Stimulated activated CD4-positive, alpha-beta T cell treated with anti-CD3 and anti-CD28 coated beads, Interleukin-4, amount 100 ng/mL, for 48 hours (primary cell): ENCODE data around the gene KIF24.
"Not testable (repeated sequence)": the region's sequence is repeated elsewhere in the genome, so short reads cannot be mapped to it uniquely, and the experiment has no call there.

Source experiments
- DNase-seq, 2 donors: peaks; one replicate each; pipeline ENCODE4 v3.0.0-alpha.2; 2020; ENCODE audit warnings: low read depth in 2 of 2

Gene KIF24

DNA sequence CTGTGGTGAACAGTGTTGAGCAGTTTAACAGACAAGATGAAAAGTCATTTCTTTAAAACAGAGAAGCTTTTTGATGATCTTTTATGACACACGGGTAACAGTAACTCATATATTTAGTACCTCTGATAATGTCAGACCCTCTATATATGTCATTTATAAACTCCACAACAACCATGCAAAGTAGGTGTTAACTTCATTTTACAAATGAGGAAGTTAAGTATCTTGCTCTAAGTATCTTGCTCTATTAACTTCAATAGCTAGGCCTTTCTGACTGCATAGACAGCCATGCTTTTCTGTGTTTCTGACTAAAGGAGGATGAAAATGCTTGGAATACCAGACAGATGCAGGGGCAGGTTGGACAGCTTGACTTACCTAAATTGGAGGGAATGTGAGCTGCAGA, 2.1 kb upstream of the KIF24 start:
- DNase-seq, result no peak

DNA sequence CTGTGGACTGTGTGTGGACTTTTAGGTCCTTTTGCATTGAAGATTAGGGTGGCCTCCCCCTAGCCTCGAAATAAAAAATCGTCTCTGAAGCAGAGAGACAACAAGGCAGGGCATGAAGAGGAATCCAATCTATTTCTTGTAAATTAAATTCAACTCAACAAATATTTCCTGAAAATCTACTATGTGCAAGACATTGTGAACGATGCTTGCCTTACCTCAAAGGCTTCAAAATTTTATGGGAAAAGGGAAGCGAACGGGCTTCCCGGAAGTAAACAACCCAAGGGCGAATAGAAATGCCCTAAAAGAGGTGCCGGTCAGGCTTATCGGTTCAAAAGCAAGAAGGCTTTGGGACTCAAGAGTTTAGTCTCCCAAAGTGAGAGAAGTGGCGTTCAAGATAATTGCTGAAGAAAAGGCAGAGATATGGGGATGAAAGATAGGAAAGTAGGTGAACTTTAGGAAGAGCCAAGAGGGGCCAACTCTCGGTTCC, 525 bp downstream of the KIF24 start:
- no peak for DNase-seq

DNA sequence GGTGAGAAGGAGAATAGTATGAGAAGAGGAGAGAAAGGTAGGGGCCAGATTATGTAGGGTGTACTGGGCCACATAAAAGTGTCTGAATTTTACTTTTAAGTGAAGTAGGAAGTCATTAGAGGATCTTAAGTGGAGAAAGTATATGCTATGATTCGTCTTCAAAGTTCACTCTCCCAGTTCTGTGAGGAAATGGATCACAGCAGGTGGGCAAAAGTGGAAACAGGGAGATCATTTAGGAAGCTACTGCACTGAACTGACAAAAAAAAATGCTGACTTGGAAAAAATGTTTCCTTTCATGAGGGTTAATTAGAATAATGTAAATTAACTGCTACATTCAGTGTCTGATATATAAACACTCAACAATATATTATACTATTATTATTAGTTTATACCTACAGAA, 2.4 kb downstream of the KIF24 start:
- DNase-seq, result no peak

DNA sequence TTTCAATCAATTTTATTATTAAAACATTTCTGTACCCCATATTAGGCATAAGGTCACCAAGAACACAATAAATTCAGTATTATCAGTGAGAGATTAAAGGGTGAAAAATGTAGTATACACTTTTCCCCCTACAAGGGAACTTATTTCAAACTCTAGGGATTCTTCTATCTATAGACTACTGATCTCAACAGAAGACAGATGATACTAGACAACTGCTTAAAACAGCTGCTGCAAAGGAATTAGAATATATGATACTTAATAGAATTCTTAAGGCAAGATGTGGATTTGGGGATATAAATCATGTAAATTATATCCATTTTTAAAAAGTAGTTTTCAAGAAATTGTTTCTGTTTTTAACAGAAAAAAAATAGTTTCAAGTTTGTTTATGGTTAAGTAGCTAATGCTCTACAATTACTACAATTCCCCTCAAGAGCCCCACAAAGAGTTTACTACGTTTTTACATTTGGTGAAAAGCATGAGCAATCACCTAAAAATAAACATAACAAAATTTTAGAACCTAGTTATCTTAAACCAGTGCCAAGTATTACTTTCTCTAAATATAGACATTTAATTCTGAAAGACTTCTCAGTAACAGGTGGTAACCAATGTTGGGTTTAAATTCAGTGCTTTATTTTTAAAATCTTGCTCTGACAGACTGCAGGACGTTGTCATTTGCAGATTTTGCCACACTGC, 6.0 kb downstream of the KIF24 start:
- no peak for DNase-seq

DNA sequence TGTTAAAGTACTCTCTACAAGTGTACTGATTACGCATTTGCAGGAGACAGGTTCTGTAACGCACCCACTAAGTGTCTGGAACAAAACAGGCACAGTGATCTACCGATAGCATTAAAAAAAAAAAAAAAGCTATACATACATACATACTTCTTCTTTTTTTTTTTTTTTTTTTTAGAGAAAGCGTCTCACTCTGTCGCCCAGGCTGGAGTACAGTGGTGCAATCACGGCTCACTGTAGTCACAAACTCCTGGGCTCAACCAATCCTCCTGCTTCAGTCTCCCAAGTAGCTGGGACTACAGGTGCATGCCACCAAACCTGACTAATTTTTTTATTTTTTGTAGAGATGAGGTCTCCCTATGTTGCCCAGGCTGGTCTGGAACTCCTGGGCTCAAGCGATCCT, 7.6 kb downstream of the KIF24 start:
- no peak for DNase-seq

DNA sequence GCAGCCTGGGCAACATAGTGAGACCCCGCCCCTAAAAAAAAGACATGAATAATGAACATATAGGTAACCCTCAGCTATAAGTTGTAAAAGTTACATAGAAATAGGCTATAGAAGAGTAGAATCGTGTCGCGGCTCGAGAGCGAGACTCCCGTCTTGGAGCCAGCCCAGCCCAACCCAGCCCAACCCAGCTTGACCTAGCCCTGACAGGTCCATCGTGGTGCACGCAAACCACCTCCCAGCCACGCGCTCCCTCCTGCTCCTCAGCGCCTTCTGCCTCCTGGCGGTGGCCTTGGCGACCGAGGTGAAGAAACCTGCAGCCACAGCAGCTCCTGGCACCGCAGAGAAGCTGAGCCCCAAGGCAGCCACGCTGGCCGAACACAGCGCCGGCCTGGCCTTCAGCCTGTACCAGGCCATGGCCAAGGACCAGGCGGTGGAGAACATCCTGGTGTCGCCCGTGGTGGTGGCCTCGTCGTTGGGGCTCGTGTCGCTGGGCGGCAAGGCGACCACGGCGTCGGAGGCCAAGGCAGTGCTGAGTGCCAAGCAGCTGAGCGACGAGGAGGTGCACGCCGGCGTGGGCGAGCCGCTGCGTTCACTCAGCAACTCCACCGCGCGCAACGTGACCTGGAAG, 10.8 kb downstream of the KIF24 start:
- no peak for DNase-seq

DNA sequence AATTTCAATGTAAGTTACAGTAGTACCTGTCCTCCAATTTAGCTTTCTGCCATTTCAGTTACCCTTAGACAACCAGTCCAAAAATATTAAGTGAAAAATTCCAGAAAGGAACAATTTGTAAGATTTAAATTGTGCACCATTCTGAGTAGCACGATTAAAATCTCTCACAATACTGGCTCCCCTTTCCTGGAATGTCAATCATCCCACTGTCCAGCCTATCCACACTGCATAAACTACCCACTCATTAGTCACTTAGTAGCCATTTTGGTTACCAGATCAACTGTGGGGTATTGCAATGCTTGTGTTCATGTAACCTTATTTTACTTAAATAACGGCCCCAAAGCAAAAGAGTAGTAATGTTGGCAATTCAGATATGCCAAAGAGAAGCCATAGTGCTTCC, 11.6 kb downstream of the KIF24 start:
- no peak for DNase-seq

DNA sequence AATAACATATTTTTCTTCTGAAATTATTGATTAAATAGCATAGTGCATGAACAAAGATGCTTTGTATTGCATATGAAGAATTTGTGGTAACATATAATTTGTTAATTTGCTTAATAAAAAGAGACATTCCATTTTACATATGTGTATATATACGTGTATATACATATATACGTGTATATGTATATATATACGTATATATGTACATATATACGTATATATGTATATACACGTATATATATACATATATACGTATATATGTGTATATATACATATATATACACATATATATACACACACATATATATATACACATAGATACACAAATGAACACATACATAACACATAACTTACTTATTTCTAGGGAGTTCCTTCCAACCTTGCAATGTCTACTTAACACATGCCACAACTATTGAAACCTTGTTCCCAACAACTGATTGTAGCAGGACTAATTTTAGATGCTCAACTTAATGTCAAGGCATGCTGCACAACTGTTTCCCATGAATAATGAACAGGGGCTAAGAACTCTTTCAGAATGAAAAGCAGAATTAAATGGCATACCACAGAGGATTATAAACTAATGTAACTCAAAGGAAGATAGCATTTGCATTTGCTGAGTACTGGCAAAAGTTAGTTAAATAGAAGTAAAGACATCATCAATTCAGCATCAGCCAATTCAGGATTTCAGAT, 17.4 kb downstream of the KIF24 start:
- no peak for DNase-seq

DNA sequence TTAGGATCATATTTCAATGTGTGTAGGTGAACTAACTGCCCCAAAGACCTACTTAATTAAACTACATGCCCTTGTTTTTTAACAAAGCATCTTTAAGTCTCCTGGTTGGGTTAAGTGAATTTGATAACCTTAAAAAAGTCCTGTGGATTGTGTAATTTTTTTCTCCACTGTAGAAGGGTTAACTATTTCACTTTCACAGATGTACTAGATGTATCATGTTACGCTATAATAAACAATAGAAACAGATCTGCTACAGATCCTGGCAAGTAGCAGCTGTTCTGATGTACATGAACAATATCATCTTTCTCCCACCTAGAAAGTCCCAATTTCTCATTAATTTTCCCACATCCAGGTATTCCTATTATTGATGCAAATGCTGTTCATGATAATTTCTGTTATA, 18.9 kb downstream of the KIF24 start:
- DNase-seq, result no peak

DNA sequence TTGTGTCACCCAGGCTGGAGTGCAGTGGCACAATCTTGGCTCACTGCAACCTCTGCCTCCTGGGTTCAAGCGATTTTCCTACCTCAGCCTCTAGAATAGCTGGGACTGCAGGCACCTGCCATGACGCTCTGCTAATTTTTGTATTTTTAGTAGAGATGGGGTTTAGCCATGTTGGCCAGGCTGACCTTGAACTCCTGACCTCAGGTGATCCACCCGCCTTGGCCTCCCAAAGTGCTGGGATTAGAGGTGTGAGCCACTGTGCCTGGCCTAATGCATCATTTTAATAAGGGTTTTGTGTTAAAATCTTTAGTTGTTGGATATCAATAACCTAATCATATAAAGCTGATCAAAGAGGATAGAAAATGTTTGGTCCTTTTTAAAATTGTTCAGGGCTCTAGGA, 20.8 kb downstream of the KIF24 start:
- not testable (repeated sequence) for DNase-seq

DNA sequence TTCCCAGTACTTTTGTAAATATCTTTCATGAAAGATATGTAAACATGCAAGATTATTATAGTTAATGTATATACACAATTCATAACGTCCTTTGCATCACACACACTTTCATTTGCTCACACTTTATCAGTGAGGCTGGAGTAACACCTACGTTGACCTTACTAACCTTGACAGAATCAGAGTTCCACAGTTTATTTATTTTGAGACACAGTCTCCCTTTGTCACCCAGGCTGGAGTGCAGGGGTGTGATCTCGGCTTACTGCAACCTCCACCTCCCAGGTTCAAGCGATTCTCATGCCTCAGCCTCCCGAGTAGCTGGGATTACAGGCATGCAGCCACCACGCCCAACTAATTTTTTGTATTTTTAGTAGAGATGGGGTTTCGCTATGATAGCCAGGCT, 28.0 kb downstream of the KIF24 start:
- not testable (repeated sequence) for DNase-seq

DNA sequence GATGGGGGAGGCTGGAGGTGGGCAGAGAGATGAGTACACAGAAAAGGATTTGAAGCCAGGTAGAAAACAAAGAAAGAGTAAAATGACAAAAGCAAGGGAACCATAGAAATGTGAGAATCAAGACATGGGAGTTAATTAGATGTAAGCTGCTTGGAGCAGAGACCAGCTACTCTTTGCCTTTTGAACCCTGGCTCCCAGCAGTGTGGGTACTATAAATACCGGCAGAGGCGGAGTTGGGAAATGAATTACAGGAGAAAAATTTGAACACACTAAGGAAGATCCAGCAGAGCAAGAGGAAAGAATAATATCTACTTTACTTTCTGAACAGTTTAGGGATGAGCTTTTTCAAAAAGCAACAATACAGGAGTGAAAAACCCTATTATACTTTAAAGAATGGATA, 36.5 kb downstream of the KIF24 start:
- DNase-seq, result no peak

DNA sequence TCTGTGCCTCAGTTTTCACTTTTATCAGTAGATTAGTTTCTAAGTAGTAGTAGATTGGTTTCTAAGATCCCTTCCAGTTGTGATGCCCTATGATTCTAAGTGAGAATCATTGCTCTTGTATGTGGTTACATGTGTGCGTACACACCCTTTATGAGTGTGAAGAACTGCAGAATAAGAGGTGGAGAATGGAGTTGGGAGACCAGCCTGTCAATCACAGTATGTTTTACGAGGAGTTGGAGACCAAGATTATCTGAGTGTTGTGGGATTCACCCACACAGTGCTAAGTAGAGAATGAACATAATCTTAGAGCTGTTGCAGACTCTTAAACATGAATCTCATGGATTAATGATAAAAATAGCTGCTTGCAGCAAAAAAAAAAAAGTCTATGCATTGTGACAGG, 37.6 kb downstream of the KIF24 start:
- no peak for DNase-seq

DNA sequence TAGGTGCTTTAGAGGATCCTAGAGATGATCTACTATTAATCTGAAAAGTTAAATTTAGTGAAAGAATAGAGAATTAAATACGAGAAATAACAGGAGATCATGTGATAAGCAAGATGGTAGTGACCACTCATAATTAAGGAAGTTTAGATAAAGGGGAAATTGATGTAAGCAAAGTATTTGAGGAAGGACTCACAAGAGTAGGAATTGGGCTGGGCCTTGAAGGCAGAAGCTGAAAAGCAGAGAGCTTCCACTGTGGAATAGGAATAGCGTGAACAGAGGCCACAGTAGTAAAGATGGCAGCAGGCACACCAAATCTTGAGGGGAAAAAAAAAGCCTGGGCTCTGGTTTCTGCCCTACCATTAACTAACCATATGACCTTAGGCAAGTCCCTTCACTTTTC, 38.0 kb downstream of the KIF24 start:
- DNase-seq, result no peak

DNA sequence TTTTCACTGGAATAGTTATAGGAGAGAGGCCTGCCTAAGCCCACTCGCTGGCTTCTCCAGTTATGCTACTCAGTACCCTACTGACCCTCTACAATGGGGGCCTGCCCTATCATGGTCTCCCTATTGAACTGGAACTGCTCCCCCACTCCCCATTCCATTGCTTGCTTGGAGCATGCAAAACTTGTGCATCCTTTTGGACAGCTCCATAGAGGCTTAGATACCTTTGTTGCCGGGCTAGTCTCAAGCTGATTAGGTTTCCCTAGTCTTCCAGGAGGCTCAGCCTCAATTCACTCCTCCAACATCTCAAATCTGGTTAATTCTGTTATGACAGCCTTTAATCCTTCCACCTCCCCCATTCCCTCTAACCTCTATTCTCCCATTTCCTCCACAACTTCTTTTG, 39.9 kb downstream of the KIF24 start:
- DNase-seq, result no peak

DNA sequence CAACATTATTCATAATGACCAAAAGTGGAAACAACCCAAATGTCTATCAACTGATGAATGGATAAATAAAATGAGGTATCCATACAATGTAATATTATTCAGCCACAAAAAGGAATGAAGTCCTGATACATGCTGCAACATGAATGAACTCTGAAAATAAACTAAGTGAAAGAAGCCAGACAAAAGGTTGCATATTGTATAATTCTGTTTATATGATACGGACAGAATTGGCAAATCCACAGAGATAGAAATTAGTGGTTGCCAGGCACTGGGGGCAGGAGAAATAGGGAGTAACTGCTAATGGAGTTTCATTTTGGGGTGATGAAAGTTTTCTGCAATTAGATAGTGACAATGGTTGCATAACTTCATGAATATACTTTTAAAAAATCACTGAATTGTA, 47.0 kb downstream of the KIF24 start:
- no peak for DNase-seq

DNA sequence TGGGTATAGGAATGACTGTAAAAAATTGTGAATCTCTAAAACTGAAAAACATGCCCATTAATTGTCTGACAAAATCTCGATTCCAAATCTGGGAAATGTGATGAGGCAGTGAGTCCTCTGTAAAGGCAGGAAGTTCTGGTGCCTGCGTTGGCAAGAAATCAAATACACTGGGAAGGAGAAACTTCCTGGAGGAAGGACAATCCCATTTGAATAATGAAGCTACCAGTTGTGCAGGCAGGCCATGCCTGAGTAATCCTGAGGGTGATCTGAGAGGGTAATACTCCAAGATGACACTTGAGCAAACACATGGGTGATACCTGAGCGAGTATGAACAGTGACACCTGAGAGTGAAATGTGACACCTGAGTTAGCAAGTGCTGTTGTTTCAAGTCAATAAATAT, 49.7 kb downstream of the KIF24 start:
- no peak for DNase-seq
